SU-DHL-6 (cell line): ENCODE results near the gene DNAH17.

Experiments used
- H2AFZ ChIP-seq: fragments of 200-600 bp; sonication (generic); 2 replicates; pipeline ENCODE4 v1.6.1; 2014; ENCODE audit warnings: low read depth, mild to moderate bottlenecking, moderate library complexity, mixed read lengths, antibody characterized with exemption, low read length; ENCODE audit not compliant: severe bottlenecking
- H3F3A ChIP-seq: fragments of 200-600 bp; shearing (Covaris generic); 2 replicates; pipeline ENCODE4 v1.6.0; 2016; ENCODE audit warnings: antibody characterized with exemption, mild to moderate bottlenecking; ENCODE audit not compliant: insufficient read depth
- H3K27ac ChIP-seq: fragments of 200-600 bp; sonication (generic); 2 replicates; pipeline ENCODE4 v1.5.1; 2016; ENCODE audit warnings: low read depth, mild to moderate bottlenecking, low read length, moderate library complexity, mixed read lengths
- H3K27me3 ChIP-seq: fragments of 200-600 bp; sonication (generic), shearing (Covaris generic); 2 replicates; pipeline ENCODE4 v1.6.0; 2014; ENCODE audit warnings: mild to moderate bottlenecking, low read length
- H3K36me3 ChIP-seq: fragments of 200-600 bp; sonication (generic); 2 replicates; pipeline ENCODE4 v1.6.1; 2014; ENCODE audit warnings: mild to moderate bottlenecking, low read length, mixed read lengths
- H3K4me2 ChIP-seq: fragments of 300-600, 200-600 bp; shearing (Covaris generic), sonication (generic); 2 replicates; pipeline ENCODE4 v1.6.0; 2014; ENCODE audit warnings: low read length, low read depth, mild to moderate bottlenecking; ENCODE audit not compliant: poor library complexity, severe bottlenecking
- H3K4me3 ChIP-seq: fragments of 200-600 bp; sonication (generic); 2 replicates; pipeline ENCODE4 v1.5.1; 2014; ENCODE audit warnings: antibody characterized with exemption, low read length, mild to moderate bottlenecking, mixed read lengths; ENCODE audit not compliant: insufficient read depth, poor library complexity, severe bottlenecking
- H3K79me2 ChIP-seq: fragments of 200-600 bp; sonication (generic); 2 replicates; pipeline ENCODE4 v1.6.1; 2014; ENCODE audit warnings: mild to moderate bottlenecking, low read length, moderate library complexity; ENCODE audit not compliant: insufficient read depth
- H3K9ac ChIP-seq: fragments of 200-600 bp; sonication (generic); 2 replicates; pipeline ENCODE4 v1.7.0; 2014; ENCODE audit warnings: mild to moderate bottlenecking, low read length
- H3K9me2 ChIP-seq: fragments of 200-600 bp; sonication (generic); replicated peaks from 2 replicates; pipeline ENCODE4 v1.6.1; 2014; ENCODE audit warnings: low read length; ENCODE audit not compliant: insufficient read depth
- H3K9me3 ChIP-seq: fragments of 200-600 bp; sonication (generic); 2 replicates; pipeline ENCODE4 v1.6.1; 2014; ENCODE audit warnings: low read length, mixed read lengths; ENCODE audit not compliant: insufficient read depth
- H4K20me1 ChIP-seq: fragments of 200-600 bp; sonication (generic); 2 replicates; pipeline ENCODE4 v1.6.1; 2014; ENCODE audit warnings: low read depth, mild to moderate bottlenecking, antibody characterized with exemption, low read length, moderate library complexity, mixed read lengths
- EZH2phosphoT487 ChIP-seq: fragments of 200-600 bp; sonication (generic), shearing (Covaris generic); conservative IDR thresholded peaks from 2 replicates; pipeline ENCODE4 v1.6.1; 2018; ENCODE audit warnings: mild to moderate bottlenecking, antibody characterized with exemption, low read length, moderate library complexity, mixed read lengths
- TF ChIP-seq, protein P1 (sequence below): fragments of 200-600 bp; sonication (generic); IDR thresholded peaks from one replicate; pipeline ENCODE4 v1.5.1; 2017; ENCODE audit warnings: antibody characterized with exemption, mild to moderate bottlenecking, low read length, moderate library complexity; ENCODE audit not compliant: insufficient read depth, poor library complexity, severe bottlenecking

Gene DNAH17

DNA sequence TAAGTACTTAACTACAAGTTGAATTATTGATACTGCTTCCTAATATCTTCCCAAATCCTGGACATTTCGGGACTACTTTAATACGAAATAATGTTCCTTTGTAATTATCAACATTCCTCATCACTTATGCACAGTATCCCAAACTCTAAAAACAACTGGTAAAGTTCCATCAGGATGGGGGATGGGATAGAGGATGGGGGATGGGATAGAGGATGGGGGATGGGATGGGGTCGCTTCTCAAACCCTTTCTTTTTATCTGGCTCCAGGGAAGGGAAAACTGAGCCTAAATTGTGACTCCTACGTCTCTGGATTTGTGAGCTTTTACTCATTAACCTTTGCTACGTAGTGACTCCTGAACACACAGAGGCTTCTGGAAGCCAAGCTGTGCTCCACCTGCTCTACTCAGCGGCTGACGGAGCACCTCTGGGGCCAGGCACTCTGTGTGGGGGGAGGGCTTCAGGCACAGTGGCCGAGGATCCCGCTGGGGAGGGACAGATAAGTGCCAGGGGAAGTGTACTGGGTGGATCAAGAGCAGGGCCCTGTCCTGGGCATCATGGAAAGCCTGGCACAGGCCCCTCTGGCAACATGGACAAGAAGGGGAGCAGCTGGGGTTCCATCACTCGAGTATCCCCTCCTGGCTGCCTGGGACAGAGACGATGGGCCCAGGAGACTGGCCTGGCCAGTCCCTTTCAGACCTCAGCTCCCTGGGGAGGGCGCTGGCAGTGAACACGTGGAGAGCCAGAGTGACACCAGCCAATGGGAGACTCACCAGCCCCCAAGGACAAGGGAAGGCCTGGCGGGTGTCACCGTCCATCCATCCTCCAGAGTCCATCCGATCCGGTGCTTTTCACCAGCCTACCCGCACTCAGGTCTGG lies 142.5 kb downstream of the DNAH17 start:
- Histone ChIP-seq H3K4me3 (no peak overlapping the region), H3K27me3 (no peaks in the 10 kb centered on the region), H3K4me2 (no peak overlapping the region), H3K9ac (no peak overlapping the region), H3F3A (no peaks in the 10 kb centered on the region), H2AFZ (no peak overlapping the region), H3K36me3 (no peaks in the 10 kb centered on the region), H3K9me2 (no peaks in the 10 kb centered on the region), H3K79me2 (no peaks in the 10 kb centered on the region), H3K9me3 (no peaks in the 10 kb centered on the region), H3K27ac (no peak overlapping the region), H4K20me1 (no peaks in the 10 kb centered on the region)
- TF ChIP-seq EZH2phosphoT487, result no peak
- TF ChIP-seq, protein P1, sequence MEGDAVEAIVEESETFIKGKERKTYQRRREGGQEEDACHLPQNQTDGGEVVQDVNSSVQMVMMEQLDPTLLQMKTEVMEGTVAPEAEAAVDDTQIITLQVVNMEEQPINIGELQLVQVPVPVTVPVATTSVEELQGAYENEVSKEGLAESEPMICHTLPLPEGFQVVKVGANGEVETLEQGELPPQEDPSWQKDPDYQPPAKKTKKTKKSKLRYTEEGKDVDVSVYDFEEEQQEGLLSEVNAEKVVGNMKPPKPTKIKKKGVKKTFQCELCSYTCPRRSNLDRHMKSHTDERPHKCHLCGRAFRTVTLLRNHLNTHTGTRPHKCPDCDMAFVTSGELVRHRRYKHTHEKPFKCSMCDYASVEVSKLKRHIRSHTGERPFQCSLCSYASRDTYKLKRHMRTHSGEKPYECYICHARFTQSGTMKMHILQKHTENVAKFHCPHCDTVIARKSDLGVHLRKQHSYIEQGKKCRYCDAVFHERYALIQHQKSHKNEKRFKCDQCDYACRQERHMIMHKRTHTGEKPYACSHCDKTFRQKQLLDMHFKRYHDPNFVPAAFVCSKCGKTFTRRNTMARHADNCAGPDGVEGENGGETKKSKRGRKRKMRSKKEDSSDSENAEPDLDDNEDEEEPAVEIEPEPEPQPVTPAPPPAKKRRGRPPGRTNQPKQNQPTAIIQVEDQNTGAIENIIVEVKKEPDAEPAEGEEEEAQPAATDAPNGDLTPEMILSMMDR, result no peak

DNA sequence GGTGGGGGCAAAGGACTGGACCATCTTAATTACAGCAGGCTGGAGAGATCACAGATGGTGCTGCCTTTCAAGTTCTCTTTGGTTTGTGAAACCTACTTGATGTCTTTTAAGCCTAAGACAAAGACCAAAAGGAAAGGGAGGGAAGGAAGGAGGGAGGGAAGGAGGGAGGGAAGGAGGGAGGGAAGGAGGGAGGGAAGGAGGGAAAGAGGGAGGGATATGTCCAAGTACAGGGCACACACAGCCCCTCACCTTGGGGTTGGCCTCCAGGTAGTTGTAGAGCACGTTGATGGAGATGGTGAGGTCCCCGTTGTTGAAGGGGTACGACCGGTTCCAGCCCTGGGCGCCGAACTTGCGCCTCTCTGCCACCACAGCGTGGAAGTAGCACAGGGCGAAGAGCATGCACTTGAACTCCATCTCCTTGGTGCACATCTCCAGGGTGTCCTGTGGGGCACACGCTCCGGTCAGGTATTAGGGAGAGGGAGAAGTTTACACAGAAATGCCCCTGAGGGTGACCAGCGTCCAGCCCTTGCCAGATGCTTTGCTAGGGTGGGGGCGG lies 143.3 kb downstream of the DNAH17 start:
- Histone ChIP-seq H3K4me3 (no peak overlapping the region), H3K4me2 (no peak overlapping the region), H2AFZ (no peak overlapping the region), H3F3A (no peaks in the 10 kb centered on the region), H3K9me2 (no peaks in the 10 kb centered on the region), H3K27me3 (no peaks in the 10 kb centered on the region), H3K9ac (no peak overlapping the region), H3K9me3 (no peaks in the 10 kb centered on the region), H4K20me1 (no peaks in the 10 kb centered on the region), H3K79me2 (no peaks in the 10 kb centered on the region), H3K27ac (no peak overlapping the region), H3K36me3 (no peaks in the 10 kb centered on the region)
- TF ChIP-seq, protein P1, result no peak
- TF ChIP-seq EZH2phosphoT487, result no peak

DNA sequence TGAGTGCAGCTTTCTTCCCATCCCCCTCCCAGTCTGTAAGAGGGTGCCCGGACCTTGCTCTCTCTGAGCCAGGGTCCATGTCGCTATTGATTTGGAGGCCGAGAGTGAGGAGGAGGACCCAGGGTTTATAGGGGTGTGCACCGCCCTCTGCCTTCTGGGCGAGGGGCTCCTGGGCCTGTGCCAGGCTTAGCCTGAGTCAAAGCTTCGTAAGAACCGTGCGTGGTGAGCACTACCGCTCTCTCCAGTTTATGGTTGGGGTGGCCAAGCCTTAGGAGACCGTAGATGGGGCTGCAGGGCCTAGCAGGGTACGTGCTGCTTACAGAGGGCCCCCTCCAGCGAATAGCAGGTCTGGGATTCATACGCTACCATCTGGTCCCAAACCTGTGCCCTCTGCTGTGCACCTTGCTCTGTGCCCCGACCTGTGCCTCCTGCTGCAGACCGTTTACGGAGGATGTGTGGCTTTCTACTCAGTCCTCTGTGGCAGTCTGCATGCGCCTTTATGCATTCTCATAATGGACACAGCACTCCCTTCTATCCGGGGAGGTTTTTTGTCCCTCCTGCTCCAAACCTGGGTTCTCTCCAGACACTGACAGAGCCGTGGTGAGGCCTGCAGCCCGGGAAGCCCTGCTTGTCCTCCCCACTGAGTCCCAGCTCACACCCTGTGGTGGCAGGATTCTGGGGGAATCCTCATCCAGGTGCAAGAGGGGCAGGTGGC lies 144.0 kb downstream of the DNAH17 start:
- H3K9ac ChIP-seq, result no peak overlapping the region
- no peaks in the 10 kb centered on the region for H3K36me3 ChIP-seq
- H4K20me1 ChIP-seq, result no peaks in the 10 kb centered on the region
- TF ChIP-seq, protein P1, result no peak
- TF ChIP-seq EZH2phosphoT487, result no peak
- H3K9me3 ChIP-seq, result no peaks in the 10 kb centered on the region
- H3K4me2 ChIP-seq, result no peak overlapping the region
- no peak overlapping the region for H2AFZ ChIP-seq
- no peaks in the 10 kb centered on the region for H3K27me3 ChIP-seq
- no peaks in the 10 kb centered on the region for H3K9me2 ChIP-seq
- no peak overlapping the region for H3K27ac ChIP-seq
- no peak overlapping the region for H3K4me3 ChIP-seq
- no peaks in the 10 kb centered on the region for H3F3A ChIP-seq
- H3K79me2 ChIP-seq, result no peaks in the 10 kb centered on the region
